Lung (tissue), 12 donors: ENCODE results near the gene EXOC7. TPM values are rescaled to one million over a fixed set of nuclear protein-coding genes. Genes with fewer than 3 reads are reported as not detected.
"Not testable (repeated sequence)": the region's sequence is repeated elsewhere in the genome, so short reads cannot be mapped to it uniquely, and the experiment has no call there.

Experiments used
- ATAC-seq: fragments of 200-7000 bp; cut with Tn5 transposase; one replicate; pipeline ENCODE4 v1.9.1; 2020; ENCODE audit warnings: moderate number of reproducible peaks; ENCODE audit not compliant: insufficient read depth, low FRiP score
- DNase-seq, 3 donors: peaks; one replicate each; pipeline ENCODE4 v3.0.0-alpha.2; 2013 to 2017
- H3K27ac ChIP-seq, 2 donors: one replicate each; pipeline ENCODE4 v1.5.1; 2013; ENCODE audit warnings: mild to moderate bottlenecking in 2 of 2, moderate library complexity in 2 of 2, control low read depth in 1 of 2, inconsistent platforms in 1 of 2, low read depth in 1 of 2, low read length in 1 of 2
- H3K27me3 ChIP-seq, 3 donors: one replicate each; pipeline ENCODE4 v1.5.1; 2013; ENCODE audit warnings: low read length in 2 of 3; ENCODE audit not compliant: control insufficient read depth in 3 of 3, insufficient read depth in 3 of 3
- H3K36me3 ChIP-seq, 4 donors: one replicate each; pipeline ENCODE4 v1.5.1; 2013; ENCODE audit warnings: low read length in 4 of 4, mild to moderate bottlenecking in 1 of 4, moderate library complexity in 1 of 4; ENCODE audit not compliant: control insufficient read depth in 4 of 4, insufficient read depth in 4 of 4
- H3K4me1 ChIP-seq, 5 donors: one replicate each; pipeline ENCODE4 v1.5.1; 2013; ENCODE audit warnings: low read length in 5 of 5, mild to moderate bottlenecking in 2 of 5, moderate library complexity in 1 of 5; ENCODE audit not compliant: control insufficient read depth in 5 of 5, insufficient read depth in 5 of 5
- H3K4me3 ChIP-seq: one replicate; pipeline ENCODE4 v1.5.1; 2013; ENCODE audit warnings: mild to moderate bottlenecking, control low read depth, moderate library complexity
- H3K9ac ChIP-seq, 2 donors: one replicate each; pipeline ENCODE4 v1.5.1; 2013; ENCODE audit warnings: low read length in 2 of 2, control low read depth in 1 of 2; ENCODE audit not compliant: insufficient read depth in 1 of 2
- H3K9me3 ChIP-seq, 4 donors: one replicate each; pipeline ENCODE4 v1.5.1; 2013; ENCODE audit warnings: low read length in 3 of 4, mild to moderate bottlenecking in 1 of 4, moderate library complexity in 1 of 4; ENCODE audit not compliant: control insufficient read depth in 4 of 4, insufficient read depth in 3 of 4
- CTCF ChIP-seq: IDR thresholded peaks from 2 replicates; pipeline ENCODE4 v1.5.1; 2012; ENCODE audit warnings: mild to moderate bottlenecking; ENCODE audit errors: control extremely low read depth, extremely low read depth
- WGBS, 2 donors: extraction: QIAGEN DNeasy Blood & Tissue Kit; methylation state at CpG; one replicate each; pipeline ENCODE4 v1.1.7; 2013; 5-methylcytosine and 5-hydroxymethylcytosine counted together
- polyA plus RNA-seq, 2 donors: library from polyadenylated mRNA; stranded (reverse); fragments of 200-250 nt; gene quantifications; one replicate each; pipeline ENCODE4 v1.2.1, GENCODE V29; 2013
- total RNA-seq, 2 donors: library from RNA; depleted of rRNA in 1 of 2; stranded (reverse); fragments of >200 nt in 1 of 2; gene quantifications; one replicate each; pipeline ENCODE4 v1.2.1, GENCODE V29; 2014 to 2021
- donor health status: control.
- donor health status: control.
- donor health status: Bipolar disorder and iron deficiency.
- donor health status: healthy.
- donor health status: DM: yes; HTN: yes; CAD: no.

EXOC7 gene
- total and polyA plus RNA-seq, 4 donors, result 49.9 to 111 (median 80.9) TPM

- no peak overlapping the region for H3K27ac ChIP-seq
- DNase-seq, result no peak
- no peaks in the 10 kb centered on the region for H3K9me3 ChIP-seq
- H3K4me1 ChIP-seq, result peaks cover 0 to 19% (median 0%) of the 10 kb centered on the region in 5 donors
- peaks cover 35 to 50% (median 43%) of the 10 kb centered on the region in 4 donors for H3K36me3 ChIP-seq
- H3K4me3 ChIP-seq, result no peak overlapping the region
- 71 to 76% methylated on average over 9 of the region's 9 CpGs for WGBS, 2 donors
- H3K27me3 ChIP-seq, result no peaks in the 10 kb centered on the region
- ATAC-seq, result no peak
- no peak overlapping the region for H3K9ac ChIP-seq
- TF ChIP-seq CTCF, result no peak
Observed at GRCh38 chr17:76048711-76049110, 54.9 kb downstream of the EXOC7 start.

GRCh38 chr17:76048025-76048605, 55.5 kb downstream of the EXOC7 start:
- no peak for TF ChIP-seq CTCF
- ATAC-seq, result no peak

GRCh38 chr17:76046064-76046463, 57.5 kb downstream of the EXOC7 start:
- H3K27ac ChIP-seq, result no peak overlapping the region
- no peak overlapping the region for H3K9ac ChIP-seq
- no peaks in the 10 kb centered on the region for H3K27me3 ChIP-seq
- no peak for TF ChIP-seq CTCF
- H3K4me1 ChIP-seq, result peaks cover 0 to 15% (median 0%) of the 10 kb centered on the region in 5 donors
- no peak for DNase-seq
- peaks cover 33 to 73% (median 57%) of the 10 kb centered on the region in 4 donors for H3K36me3 ChIP-seq
- no peak for ATAC-seq
- no peaks in the 10 kb centered on the region for H3K9me3 ChIP-seq
- WGBS, 2 donors, result 90 to 92% methylated on average over 8 of the region's 8 CpGs
- H3K4me3 ChIP-seq, result no peak overlapping the region

More at GRCh38 chr17:76048025-76048605, 55.5 kb downstream of the EXOC7 start:
- H3K36me3 ChIP-seq, result peaks cover 34 to 56% (median 48%) of the 10 kb centered on the region in 4 donors
- 85 to 91% methylated on average over 9 of the region's 9 CpGs for WGBS, 2 donors
- no peak for DNase-seq
- no peaks in the 10 kb centered on the region for H3K9me3 ChIP-seq
- no peak overlapping the region for H3K9ac ChIP-seq
- H3K27ac ChIP-seq, result no peak overlapping the region
- no peak overlapping the region for H3K4me3 ChIP-seq
- peaks cover 0 to 19% (median 0%) of the 10 kb centered on the region in 5 donors for H3K4me1 ChIP-seq
- H3K27me3 ChIP-seq, result no peaks in the 10 kb centered on the region

GRCh38 chr17:76044475-76045007, 59.0 kb downstream of the EXOC7 start:
- WGBS, 2 donors, result 72 to 80% methylated on average over 11 of the region's 11 CpGs
- not testable (repeated sequence) for ATAC-seq, H3K4me1 ChIP-seq, H3K4me3 ChIP-seq, H3K9ac ChIP-seq, H3K27ac ChIP-seq, H3K27me3 ChIP-seq, DNase-seq, H3K9me3 ChIP-seq
- H3K36me3 ChIP-seq, result peaks cover 36 to 76% (median 68%) of the 10 kb centered on the region in 4 donors

GRCh38 chr17:76042868-76043267, 60.7 kb downstream of the EXOC7 start:
- DNase-seq, H3K9me3 ChIP-seq, H3K4me3 ChIP-seq, H3K4me1 ChIP-seq, H3K27ac ChIP-seq, ATAC-seq, H3K27me3 ChIP-seq, H3K9ac ChIP-seq: not testable (repeated sequence)
- WGBS, 2 donors, result 92 to 98% methylated on average over 3 of the region's 3 CpGs
- H3K36me3 ChIP-seq, result peaks cover 34 to 77% (median 59%) of the 10 kb centered on the region in 4 donors
